NB4 (cell line): ENCODE results near the gene INMT.

Source experiments
- MAX ChIP-seq: IDR thresholded peaks from 2 replicates; pipeline ENCODE4 v1.6.1; 2011; ENCODE audit warnings: low read depth, low read length
- MYC ChIP-seq: IDR thresholded peaks from 2 replicates; pipeline ENCODE4 v1.6.1; 2011; ENCODE audit warnings: low read depth, low read length
- POLR2A ChIP-seq: IDR thresholded peaks from 2 replicates; pipeline ENCODE4 v1.6.1; 2011; ENCODE audit warnings: mild to moderate bottlenecking; ENCODE audit not compliant: insufficient read length; ENCODE audit errors: extremely low read depth
- TF ChIP-seq, protein P1 (sequence below): IDR thresholded peaks from one replicate; pipeline ENCODE4 v1.5.1; 2012; ENCODE audit warnings: low read depth, low read length

- TF ChIP-seq, protein P1, sequence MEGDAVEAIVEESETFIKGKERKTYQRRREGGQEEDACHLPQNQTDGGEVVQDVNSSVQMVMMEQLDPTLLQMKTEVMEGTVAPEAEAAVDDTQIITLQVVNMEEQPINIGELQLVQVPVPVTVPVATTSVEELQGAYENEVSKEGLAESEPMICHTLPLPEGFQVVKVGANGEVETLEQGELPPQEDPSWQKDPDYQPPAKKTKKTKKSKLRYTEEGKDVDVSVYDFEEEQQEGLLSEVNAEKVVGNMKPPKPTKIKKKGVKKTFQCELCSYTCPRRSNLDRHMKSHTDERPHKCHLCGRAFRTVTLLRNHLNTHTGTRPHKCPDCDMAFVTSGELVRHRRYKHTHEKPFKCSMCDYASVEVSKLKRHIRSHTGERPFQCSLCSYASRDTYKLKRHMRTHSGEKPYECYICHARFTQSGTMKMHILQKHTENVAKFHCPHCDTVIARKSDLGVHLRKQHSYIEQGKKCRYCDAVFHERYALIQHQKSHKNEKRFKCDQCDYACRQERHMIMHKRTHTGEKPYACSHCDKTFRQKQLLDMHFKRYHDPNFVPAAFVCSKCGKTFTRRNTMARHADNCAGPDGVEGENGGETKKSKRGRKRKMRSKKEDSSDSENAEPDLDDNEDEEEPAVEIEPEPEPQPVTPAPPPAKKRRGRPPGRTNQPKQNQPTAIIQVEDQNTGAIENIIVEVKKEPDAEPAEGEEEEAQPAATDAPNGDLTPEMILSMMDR = no peak
- no peak for TF ChIP-seq POLR2A
- TF ChIP-seq MAX = no peak
- TF ChIP-seq MYC = no peak
Measured at GRCh38 chr7:30805931-30806330, 54.0 kb downstream of the INMT start.
